NCI-H2029 treated with DMSO at 0.1 percent for 48 hours (cell line): ENCODE results near the gene VTI1A.
"Not testable (repeated sequence)": the region's sequence is repeated elsewhere in the genome, so short reads cannot be mapped to it uniquely, and the experiment has no call there.

Source experiments
- DNase-seq: peaks from one replicate; lab custom pipeline; 2025; lab: John Stamatoyannopoulos, UW

VTI1A gene

DNA sequence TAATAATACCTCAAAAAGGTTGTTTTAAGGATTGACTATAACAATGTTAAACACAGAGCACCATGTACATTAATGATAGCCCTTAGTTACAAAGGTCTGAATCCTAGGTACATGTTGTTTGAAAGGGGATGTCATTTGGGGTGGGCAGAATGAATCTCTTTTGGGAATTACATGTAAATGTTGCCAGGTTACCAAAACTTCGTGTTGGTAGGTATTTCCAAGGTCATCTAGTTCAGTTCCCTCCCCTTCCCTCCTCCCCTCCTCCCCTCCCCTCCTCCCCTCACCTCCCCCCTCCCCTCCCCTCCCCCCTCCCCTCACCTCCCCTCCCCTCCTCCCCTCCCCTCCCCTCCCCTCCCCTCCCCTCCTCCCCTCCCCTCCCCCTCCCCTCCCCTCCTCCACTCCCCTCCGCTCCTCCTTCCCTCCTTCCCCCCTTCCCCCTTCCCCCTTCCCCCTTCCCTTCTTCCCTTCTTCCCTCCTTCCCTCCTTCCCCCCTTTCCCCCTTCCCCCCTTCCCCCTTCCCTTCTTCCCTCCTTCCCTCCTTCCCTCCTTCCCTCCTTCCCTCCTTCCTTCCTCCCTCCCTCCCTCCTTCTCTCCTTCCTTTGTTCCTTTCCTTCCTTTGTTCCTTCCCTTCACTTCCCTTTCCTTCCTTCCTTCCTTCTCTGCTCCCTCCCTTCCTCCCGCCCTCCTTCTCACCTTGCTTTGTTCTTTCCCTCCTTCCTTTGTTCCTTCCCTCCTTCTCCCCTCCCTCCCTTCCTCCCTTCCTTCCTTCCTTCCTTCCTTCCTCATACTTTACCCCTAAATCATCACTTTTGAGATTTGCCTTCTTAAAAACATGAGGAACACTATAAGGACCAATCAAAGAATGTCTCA lies 8.1 kb downstream of the VTI1A start:
- no peak for DNase-seq

GRCh38 chr10:112456533-112456932 lies 9.5 kb downstream of the VTI1A start:
- DNase-seq = no peak

DNA sequence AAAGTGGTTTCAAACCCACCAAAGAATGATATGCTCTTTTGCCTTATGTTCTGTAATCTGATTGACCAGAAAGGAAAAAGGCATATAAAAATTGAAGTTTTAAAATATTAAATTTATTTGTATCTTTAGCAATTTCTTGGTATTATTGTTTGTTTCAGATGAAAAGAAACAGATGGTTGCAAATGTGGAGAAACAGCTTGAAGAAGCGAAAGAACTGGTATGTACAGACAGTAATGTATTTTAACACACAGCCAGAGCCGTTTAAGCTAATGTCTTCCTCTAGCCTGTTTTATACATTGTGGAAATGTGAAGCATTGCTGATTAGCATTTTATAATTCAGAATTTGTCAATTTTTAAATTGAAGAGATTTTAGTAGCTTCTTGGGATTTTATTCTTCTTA lies 13.4 kb downstream of the VTI1A start:
- no peak for DNase-seq

- no peak for DNase-seq
Observed at GRCh38 chr10:112461029-112461887, 14.2 kb downstream of the VTI1A start.

- DNase-seq = not testable (repeated sequence)
Observed at GRCh38 chr10:112464074-112464473, 17.1 kb downstream of the VTI1A start.

GRCh38 chr10:112465299-112465883 lies 18.4 kb downstream of the VTI1A start:
- no peak for DNase-seq

GRCh38 chr10:112466802-112467201 lies 19.8 kb downstream of the VTI1A start:
- no peak for DNase-seq

DNA sequence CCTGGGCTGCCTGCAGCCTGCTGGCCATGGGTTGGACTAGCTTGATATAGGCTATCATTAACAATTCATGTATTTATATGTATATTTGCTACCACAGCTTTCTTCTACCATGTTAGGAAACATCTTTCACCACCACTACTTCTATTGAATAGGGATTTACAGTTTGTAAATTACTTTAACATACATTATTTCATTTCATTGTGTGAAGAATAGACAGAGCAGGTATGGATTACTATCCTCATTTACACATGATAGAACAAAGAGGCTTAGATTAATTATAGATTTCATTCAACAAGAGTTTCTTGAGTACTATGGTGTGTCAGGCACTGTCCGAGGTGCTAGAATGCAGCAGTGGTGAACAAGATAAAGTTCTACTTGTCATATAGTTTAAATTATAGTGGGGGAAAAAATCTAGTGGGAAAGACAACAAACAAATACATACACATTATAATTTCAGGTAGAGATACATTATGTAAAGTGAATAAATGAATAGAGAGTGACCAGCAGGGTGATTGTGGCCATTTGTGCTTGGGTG lies 20.6 kb downstream of the VTI1A start:
- no peak for DNase-seq

DNA sequence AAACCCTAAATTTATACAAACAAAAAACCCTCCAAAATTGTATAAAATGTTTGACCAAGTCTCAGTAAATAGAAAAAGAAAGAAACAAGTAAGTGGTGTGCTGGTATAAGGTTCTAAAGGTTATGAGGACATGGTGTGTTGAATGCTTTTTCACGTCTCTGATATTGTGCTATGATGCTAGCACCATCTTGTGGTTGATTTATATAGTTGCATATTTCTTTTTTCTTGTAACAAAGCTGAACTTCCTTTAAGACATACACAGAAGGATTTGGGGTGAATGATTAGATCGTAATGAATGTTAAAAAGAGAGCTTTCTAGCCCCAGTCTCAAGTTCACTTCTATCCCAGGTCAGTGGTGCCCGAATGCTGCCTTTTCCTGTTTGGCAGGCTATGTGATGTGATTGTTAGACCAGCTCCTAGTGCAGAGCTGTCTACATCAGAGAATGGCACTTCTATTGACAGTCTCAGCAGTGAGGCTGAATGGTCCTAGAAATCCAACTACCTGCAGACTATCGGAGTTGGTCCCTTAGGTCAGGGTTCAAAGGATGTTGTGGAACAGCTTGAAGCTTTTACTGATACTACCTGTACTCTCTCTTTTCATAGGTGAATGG lies 25.0 kb downstream of the VTI1A start:
- peak; percentile 44 for DNase-seq

GRCh38 chr10:112475575-112476218 lies 28.7 kb downstream of the VTI1A start:
- no peak for DNase-seq

DNA sequence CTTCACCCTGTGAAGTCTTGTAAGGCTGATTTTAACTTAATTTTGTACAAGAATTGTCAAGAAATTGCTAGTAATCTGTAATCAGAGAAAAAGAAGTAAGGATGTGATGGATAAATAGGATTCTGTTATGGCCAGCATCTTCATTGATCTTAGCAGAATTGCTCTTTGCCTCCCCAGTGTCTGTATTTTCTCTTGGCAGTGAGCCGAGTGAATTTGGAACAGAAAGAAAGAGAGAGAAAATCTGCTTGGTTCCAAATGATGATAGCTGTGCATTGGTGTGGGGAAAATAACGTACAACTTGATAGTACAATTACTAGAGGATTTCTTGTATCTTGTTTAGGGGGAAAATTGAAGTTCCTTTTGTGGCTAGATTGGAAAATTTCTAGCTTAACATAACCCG lies 34.6 kb downstream of the VTI1A start:
- DNase-seq = no peak

- DNase-seq = no peak
Observed at GRCh38 chr10:112484399-112484798, 37.4 kb downstream of the VTI1A start.

DNA sequence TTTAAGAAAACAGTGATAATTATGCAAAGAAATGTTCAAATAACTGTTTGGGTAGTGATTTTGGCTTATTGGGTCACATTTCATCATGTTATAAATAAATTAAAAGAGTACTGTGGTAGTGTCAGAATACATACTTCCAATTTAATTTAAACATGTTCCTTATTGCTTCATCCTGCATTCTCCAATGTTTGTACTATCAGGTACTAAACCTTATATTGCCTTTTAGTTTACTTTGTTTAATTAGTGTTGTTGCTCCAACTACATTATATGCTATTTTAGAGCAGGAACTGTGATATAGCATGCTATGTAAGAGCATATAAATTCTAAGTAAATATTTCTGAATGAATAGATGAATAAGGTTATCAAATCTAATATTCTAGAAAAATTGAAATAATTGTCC lies 40.9 kb downstream of the VTI1A start:
- no peak for DNase-seq

- peak; percentile 22 for DNase-seq
Observed at GRCh38 chr10:112490545-112490944, 43.5 kb downstream of the VTI1A start.

- DNase-seq = no peak
Observed at GRCh38 chr10:112491144-112491543, 44.1 kb downstream of the VTI1A start.

- no peak for DNase-seq
Observed at GRCh38 chr10:112492736-112493135, 45.7 kb downstream of the VTI1A start.

GRCh38 chr10:112497347-112497950 lies 50.4 kb downstream of the VTI1A start:
- no peak for DNase-seq

- no peak for DNase-seq
Observed at GRCh38 chr10:112498806-112499205, 51.8 kb downstream of the VTI1A start.

GRCh38 chr10:112499985-112500384 lies 53.0 kb downstream of the VTI1A start:
- not testable (repeated sequence) for DNase-seq

DNA sequence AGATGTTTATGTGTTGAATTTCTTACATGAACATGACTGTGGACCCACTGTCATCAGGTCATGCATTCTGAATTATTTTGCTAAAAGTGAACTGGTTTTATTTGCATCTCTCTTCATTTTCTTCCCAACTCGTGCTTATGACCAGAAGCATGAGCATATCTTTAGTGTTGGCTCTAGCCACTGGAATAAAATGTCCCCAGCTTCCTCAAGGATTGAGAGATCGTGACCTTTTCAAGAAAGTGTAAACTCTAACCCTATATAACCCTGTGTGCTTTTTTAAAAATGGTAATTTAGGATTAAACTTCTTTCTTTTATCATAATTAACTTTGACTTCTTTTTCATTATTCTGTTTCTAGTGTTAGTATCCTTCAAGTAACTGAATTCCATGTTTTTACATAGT lies 55.5 kb downstream of the VTI1A start:
- no peak for DNase-seq

DNA sequence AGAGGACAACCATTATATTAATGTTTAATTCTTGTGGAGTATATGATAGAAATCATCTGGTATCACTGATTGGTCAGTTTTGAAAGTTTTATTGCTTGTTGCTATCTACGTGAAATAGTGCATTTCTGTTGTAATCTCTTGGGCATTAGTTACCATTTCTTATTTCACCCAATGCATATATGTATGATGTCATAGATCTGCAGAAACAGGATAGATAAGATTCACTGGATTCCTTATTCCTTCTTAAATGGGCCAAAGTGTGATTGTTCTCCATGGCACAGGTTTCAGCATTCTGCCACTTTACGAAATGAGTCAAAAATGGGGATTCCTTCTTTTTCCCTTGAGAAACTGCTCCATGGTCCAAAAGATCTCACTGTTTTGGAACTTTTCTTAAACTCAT lies 56.6 kb downstream of the VTI1A start:
- DNase-seq = no peak
